ENCODE results near the gene DPEP1.

Gene DPEP1

DNA sequence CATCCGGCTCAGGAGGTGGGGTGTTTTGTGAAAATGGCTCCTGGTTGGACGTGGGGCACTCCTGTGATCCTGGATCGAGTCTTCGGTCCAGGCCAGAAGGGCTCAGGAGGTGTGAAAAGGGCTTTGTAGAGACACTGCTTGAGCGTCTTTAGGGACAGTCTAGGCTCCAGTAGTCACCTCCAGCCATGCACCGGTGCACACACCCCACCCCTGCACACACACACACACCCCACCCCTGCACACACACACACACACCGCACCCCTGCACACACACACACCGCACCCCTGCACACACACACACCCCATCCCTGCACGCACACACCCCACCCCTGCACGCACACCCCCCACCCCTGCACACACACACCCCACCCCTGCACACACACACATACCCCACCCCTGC, 25.0 kb downstream of the DPEP1 start:
- TF ChIP-seq, protein P1, sequence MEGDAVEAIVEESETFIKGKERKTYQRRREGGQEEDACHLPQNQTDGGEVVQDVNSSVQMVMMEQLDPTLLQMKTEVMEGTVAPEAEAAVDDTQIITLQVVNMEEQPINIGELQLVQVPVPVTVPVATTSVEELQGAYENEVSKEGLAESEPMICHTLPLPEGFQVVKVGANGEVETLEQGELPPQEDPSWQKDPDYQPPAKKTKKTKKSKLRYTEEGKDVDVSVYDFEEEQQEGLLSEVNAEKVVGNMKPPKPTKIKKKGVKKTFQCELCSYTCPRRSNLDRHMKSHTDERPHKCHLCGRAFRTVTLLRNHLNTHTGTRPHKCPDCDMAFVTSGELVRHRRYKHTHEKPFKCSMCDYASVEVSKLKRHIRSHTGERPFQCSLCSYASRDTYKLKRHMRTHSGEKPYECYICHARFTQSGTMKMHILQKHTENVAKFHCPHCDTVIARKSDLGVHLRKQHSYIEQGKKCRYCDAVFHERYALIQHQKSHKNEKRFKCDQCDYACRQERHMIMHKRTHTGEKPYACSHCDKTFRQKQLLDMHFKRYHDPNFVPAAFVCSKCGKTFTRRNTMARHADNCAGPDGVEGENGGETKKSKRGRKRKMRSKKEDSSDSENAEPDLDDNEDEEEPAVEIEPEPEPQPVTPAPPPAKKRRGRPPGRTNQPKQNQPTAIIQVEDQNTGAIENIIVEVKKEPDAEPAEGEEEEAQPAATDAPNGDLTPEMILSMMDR (IDR thresholded peaks at IDR 0.05; ENCODE audit: low read depth, low read length, missing control alignments), result no peak
- no peak overlapping the region for H3K4me3 ChIP-seq (ENCODE audit: low read depth, low read length)
- in situ Hi-C loops (cut with HindIII; ENCODE audit: low sequenced_read_pairs), result no loop called here
- DNase-seq (ENCODE audit: low read depth), result no peak

- H3K4me3 ChIP-seq (ENCODE audit: low read depth, low read length), result no peak overlapping the region
- DNase-seq (ENCODE audit: low read depth), result no peak
- TF ChIP-seq, protein P1 (IDR thresholded peaks at IDR 0.05; ENCODE audit: low read depth, low read length, missing control alignments), result no peak
- in situ Hi-C loops (cut with HindIII; ENCODE audit: low sequenced_read_pairs), result no loop called here
Measured at GRCh38 chr16:89639385-89639784, 25.9 kb downstream of the DPEP1 start.

DNA sequence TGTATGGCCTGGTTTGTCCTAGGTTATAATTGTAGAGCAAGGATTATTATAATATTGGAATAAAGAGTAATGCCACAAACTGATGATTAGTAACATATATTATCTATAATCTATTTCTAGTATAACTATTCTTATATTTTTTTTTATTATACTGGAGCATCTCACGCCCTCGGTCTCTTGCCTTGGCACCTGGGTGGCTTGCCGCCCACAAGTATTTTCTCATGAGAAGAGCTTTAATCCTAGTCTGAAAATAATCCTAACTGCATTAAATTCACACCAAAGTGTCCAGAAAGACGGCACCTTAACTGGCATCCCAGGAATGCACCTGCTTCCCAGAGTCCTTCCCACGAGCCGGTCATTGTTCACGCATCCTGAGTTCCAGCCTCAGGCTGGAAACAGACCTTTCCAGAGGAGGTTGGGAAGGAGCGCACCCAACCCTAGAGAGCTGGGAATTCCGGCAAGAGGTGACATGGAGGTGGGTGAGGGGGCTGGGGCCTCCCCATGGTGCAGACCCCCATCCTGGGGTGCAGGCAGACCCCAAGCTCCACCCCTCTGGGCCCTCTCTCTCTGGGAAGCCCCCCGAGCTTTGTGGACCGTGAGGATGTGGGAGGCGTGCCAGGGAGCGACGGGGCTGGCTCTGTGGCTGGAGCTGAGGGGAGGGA, 28.1 kb downstream of the DPEP1 start:
- in situ Hi-C loops (cut with HindIII; ENCODE audit: low sequenced_read_pairs), result no loop called here
- DNase-seq (ENCODE audit: low read depth), result no peak
- TF ChIP-seq, protein P1 (IDR thresholded peaks at IDR 0.05; ENCODE audit: low read depth, low read length, missing control alignments), result no peak
- no peak overlapping the region for H3K4me3 ChIP-seq (ENCODE audit: low read depth, low read length)

GRCh38 chr16:89642574-89642973, 29.1 kb downstream of the DPEP1 start:
- in situ Hi-C loops (cut with HindIII; ENCODE audit: low sequenced_read_pairs), result no loop called here
- no peak overlapping the region for H3K4me3 ChIP-seq (ENCODE audit: low read depth, low read length)
- no peak for DNase-seq (ENCODE audit: low read depth)
- TF ChIP-seq, protein P1 (IDR thresholded peaks at IDR 0.05; ENCODE audit: low read depth, low read length, missing control alignments), result no peak

DNA sequence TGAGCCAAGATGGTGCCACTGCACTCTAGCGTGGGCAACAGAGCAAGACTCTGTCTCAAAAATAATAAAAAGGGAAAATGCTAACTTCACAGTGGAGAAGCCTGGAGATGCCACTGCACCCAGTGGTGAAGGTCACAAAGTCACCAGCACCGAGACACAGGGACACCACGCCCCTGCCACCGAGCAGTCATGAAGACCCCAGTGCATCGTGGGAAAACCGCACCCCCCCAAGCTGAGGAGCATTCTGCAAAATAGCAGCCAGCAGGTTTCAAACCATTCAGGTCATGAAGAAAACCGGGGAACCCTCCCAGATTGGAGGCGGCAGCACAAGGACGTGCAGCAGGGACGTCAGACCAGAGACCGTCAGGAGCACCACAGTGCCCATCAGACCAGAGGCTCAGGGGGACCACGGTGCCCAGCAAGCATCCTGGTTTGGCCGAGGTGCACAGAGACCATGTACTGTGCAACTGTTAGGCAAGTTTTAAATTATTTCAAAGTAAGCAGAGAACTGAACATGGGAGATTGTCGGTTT, 30.4 kb downstream of the DPEP1 start:
- in situ Hi-C loops (cut with HindIII; ENCODE audit: low sequenced_read_pairs), result no loop called here
- no peak overlapping the region for H3K4me3 ChIP-seq (ENCODE audit: low read depth, low read length)
- no peak for DNase-seq (ENCODE audit: low read depth)
- TF ChIP-seq, protein P1 (IDR thresholded peaks at IDR 0.05; ENCODE audit: low read depth, low read length, missing control alignments), result no peak

DNA sequence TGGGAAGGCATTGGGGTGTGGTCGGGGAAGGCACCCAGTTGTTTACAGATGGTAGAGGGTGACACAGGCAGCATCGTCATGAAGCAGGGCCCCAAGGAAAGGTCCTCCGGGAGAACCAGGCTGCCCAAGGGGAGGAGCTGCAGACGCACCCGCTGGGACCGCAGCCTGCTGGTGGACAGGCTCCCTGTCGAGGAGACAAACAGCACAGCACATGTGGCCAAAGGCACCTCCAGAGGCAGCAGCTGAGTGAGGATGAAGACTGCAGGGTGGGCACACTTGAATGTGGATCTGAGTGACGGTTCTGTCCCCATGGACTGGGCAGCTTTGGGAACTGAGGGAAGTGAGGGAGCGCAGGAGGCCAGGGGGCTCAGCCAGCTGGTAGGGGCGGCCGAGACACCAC, 31.7 kb downstream of the DPEP1 start:
- DNase-seq (ENCODE audit: low read depth), result no peak
- in situ Hi-C loops (cut with HindIII; ENCODE audit: low sequenced_read_pairs), result no loop called here
- TF ChIP-seq, protein P1 (IDR thresholded peaks at IDR 0.05; ENCODE audit: low read depth, low read length, missing control alignments), result no peak
- no peak overlapping the region for H3K4me3 ChIP-seq (ENCODE audit: low read depth, low read length)

Measured in astrocyte of the cerebellum (primary cell).